Activated naive CD8-positive, alpha-beta T cell treated with anti-CD3 and anti-CD28 coated beads, Interleukin-2, amount 50 U/mL, for 16 hours (primary cell): Measurements from ENCODE around the gene ECI1.
"Not testable (repeated sequence)": the region's sequence is repeated elsewhere in the genome, so short reads cannot be mapped to it uniquely, and the experiment has no call there.

ENCODE experiments used
- DNase-seq: peaks from one replicate; pipeline ENCODE4 v3.0.0-alpha.2; 2020; ENCODE audit warnings: low read depth, low spot score

The ECI1 gene

DNA sequence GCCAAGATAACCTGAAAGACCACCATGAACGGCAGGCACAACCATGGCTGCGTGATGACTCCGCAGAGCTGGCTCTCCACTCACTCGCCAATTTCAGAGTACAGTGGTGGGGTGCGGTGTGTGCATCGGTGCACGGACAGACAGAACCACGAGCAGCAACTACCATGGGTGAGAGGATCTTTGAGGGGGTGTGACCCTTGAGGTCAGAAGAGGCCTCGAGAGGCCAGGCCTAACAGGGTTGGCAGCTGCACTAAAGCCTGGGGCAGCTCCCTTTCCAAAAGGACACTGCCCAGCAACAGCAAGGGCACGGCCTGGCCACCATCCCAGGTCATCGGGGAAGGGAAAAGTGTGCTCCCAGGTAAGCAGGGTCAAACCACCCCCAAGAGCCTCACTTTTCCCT is 1.9 kb upstream of the ECI1 start:
- DNase-seq: no peak

DNA sequence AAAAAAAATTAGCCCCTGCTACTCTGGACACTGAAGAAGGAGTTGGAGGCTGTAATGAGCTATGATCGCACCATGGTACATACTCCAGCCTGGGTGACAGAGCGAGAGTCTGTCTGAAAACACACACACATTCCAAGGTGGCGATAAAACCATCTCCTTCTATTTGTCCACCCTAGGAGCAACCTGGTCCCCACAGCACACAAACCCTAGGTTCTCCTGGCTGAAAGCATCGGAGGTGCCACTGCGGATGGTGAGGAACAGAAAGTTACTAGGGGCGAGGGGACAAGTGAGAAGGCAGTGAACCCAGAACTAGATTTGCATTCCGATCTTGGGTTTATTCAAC is 1.4 kb upstream of the ECI1 start:
- no peak for DNase-seq

DNA sequence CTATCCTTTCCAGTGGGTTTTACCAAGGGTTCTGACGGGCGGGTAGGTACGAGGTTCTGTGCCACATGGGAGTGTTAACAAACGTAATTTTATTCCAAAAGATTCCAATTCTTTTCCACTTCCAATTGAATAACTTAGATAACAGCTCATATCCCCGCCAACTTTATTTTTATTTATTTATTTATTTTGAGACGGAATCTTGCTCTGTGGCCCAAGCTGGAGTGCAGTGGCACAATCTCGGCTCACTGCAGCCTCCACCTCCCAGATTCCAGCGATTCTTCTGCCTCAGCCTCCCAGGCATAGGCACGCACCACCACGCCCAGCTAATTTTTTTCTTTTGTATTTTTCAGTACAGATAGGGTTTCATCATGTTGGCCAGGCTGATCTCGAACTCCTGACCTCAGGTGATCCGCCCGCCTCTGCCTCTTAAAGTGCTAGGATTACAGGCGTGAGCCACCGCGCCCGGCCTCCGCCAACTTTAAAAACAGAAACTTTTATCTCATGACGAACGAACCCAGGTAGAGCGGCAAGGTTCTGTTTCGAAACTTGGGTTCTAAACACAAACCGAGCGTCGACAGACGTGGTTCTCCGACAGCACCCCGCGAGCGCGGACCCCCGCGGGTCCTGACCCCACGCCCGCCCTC is 613 bp downstream of the ECI1 start:
- DNase-seq: no peak

DNA sequence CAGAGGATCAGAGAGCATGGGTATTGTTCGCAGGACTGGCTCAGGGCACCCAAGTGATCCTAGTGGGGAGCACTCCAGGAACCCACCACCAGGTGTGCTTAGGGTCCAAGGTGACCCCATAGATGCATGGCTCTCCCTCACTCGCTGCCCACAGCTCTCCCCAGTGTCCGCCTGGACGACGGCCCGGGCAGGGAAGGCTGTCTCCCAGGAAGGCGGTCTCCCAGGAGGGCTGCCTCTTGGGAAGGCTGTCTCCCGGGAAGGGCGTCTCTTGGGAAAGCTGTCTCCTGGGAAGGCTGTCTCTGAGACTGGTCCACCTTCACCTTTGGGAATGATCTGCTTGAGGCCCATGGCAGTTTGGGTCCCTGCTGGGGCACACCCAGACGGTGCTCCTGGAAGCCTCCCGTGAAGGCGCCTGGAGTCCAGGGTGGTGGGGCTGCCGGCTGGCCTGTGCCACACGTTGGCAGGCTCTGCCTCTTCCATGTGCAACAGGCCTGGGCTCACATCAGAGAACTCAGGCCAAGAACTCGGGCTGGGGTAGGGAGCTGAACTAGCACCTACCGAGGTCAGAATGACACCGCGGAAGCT is 5.0 kb downstream of the ECI1 start:
- no peak for DNase-seq

DNA sequence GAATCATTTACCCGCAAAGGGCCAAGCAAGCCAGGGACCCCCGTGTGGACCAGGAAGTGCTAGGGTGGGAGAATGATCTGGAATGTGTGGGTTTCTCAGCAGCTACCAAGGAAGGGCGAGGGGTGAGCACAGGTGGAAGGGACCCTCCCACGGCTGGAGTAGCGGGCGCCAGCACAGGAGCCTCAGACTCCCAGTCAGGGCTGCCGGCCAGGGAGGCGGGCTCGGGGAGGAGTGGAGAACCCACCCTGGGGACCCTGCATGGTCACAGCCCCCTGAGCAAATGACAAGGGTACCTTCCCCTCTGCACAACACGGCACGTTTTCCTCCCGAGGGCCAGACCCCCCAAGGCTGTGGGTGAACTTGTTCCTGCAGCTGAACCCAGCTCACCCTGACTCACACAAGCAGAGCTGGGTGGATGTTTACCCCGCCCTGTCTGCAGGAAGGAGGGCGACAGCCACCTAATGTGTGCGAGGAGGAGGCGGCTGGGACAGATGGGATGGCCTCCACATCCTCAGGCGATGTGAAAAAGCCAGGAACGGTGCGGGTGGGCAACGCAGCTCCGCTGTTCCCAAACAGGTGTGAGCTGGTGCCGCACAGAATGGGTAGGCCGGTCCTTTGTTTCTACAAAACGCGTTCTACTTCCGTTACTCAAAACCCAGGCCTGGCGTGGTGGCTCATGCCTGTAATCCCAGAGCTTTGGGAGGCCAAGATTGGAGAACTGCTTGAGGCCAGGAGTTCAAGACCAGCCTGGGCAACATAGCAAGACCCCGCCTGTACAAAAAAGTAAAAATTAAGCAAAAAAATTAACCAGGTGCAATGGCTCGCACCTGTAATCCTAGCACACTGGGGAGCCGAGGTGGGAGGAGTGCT is 6.2 kb downstream of the ECI1 start:
- no peak for DNase-seq

DNA sequence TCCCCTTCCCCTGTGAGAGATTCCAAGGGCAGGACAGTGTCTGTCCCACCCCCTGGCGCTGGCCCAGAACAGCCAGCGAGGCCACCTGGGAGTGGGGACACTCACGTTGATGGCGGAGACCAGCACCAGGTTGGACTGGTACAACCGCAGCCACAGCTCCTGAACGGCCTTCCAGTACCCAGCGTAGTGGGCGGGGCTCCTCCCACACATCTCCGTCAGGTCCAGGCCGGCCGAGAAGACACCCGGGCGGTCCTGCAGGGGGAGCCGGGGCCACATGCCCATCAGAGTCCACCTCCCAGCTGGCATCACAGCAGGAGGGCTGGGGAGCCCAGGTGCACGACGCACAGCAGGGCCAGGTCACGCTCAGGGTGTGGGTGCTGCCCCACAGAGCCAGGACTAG is 7.1 kb downstream of the ECI1 start:
- DNase-seq: no peak

DNA sequence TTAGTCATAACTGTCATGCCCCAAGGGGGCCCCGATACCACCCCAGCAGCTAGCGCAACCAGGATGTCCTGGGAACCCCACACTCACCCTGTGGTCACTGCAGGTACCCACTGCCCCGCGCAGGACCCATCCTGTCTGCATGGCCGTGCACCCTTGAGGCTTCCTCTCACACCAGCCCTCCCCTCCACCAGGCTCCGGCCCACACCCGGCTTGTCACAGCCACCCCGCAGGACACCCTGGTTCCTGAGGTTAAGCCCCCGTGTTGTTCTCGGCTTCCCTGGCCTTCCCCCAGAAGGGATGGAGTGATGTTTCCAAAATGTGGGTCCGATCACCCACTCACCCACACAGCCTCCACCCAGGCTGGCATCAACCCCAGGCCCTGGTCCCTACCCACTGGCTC is 7.6 kb downstream of the ECI1 start:
- DNase-seq: no peak

DNA sequence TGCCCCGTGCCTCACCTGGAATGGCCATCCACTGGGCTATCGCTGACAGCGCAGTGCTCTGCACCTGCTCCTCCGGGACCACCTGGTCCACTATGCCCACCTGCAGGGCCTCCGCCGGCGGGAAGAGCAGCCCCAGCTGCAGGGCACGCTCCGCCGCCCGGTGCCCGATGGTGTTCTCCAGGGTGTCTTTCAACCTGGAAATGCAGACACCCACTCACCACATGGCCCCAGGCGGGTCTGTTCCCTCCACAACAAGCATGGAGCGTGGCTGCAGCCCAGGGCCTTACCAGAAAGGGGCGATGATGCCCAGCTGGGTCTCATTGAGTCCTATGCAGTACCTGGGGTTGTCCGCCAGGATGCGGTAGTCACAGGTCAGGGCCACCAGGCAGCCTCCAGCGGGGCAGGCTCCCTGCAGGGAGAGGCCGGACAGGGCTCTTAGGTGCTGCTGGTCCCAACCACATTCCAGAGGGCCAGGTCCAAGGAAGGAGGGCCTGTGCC is 8.3 kb downstream of the ECI1 start:
- no peak for DNase-seq

DNA sequence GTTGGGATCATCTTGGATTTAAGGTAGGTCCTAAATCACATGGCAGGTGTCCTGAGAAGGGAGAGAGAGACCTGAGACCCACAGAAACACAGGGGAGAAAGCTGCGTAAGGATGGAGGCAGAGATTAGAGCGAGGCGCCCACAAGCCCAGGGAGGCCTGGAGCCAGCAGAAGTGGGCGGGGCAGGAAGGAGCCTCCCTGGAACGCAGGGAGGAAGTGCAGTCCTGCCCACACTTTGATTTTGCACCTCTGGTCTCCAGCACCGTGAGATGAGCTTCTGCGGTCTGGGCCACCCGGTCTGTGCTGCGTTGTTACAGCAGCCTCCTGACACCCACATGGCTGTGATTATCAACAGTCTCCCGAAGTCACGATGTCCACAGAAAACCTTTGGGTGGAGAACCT is 8.8 kb downstream of the ECI1 start:
- DNase-seq: no peak

DNA sequence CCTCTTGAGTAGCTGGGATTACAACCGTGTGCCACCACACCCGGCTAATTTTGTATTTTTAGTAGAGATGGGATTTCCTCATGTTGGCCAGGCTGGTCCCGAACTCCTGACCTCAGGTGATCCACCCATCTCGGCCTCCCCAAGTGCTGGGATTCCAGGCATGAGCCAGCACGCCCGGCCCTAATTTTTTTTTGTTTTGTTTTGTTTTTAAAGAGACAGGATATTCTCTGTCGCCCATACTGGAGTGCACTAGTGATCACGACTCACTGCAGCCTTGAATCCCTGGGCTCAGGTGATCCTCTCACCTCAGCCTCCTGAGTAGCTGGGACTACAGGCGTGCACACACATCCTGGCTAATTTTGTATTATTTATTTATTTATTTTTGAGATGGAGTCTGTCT is 11.1 kb downstream of the ECI1 start:
- not testable (repeated sequence) for DNase-seq

DNA sequence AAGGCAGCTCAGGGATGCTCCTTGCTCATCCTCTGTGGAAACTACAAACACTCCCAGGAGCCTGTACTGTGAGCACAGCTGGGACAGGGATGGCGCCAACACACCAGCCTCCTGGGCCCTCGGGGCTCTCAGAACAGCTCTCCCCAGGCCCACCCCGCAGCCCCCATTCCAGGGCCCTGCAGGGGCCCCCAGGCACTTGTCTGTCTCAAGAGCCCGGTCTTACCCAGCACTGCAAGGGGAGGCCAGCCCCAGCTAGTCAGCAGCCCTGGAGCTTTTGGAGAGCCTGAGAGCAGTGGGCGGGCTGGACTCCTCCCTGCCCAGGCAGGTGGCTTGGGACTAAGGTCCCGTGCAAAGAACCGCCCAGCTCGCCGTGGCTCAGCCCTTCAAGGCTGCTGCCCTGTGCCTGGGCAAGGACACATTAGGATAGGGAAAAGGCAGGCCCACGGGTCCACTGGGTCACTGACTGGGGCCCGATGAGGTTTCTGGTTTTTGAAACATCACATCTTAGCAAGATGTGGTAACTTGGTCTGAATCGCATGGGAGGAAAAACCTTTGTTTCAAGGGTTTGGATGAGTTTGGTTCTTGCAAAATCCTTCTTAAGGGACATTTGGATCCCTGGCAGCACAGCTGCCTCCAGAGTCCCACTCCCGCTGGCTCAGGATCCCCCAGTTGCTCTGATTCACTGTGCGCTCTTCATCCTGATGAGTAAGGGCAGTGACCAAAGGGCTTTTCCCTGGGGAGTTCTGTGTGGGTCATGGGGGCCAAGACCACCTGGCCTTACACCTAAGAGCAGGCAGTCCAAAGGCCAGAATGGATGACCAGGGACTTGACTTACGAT is 12.3 kb downstream of the ECI1 start:
- no peak for DNase-seq

DNA sequence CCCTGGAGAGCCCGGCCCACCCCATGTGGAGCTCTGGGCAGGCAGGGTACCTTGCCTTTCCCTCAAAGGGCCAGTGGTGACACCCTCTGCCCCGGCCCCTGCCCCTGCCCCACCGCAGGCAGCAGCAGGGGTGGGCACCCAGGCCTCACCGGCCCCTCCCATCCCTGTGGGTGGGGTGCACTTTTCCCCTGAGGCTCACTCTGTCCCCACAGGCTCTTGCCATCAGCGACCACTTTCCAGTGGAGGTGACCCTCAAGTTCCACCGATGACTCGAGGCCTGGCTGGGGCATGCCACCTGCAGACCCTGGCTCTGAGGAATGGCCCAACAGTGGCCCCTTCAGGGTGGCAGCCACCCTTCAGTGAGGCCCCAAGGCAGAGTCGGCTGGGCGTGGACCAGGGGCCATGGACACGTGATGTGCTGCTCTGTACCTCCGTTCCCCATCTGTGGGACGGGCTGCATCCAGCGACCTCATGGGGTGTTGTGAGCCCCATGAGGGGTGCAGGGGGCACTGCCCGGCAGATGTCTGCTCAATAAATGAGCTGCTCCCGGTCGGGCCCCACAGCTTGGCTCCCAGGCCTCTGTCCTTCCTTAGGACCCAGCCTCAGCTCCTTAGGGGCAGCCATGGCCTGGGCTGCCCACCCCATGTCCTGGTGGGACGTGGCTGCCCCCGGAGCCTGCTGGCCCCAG is 13.1 kb downstream of the ECI1 start:
- DNase-seq: no peak

DNA sequence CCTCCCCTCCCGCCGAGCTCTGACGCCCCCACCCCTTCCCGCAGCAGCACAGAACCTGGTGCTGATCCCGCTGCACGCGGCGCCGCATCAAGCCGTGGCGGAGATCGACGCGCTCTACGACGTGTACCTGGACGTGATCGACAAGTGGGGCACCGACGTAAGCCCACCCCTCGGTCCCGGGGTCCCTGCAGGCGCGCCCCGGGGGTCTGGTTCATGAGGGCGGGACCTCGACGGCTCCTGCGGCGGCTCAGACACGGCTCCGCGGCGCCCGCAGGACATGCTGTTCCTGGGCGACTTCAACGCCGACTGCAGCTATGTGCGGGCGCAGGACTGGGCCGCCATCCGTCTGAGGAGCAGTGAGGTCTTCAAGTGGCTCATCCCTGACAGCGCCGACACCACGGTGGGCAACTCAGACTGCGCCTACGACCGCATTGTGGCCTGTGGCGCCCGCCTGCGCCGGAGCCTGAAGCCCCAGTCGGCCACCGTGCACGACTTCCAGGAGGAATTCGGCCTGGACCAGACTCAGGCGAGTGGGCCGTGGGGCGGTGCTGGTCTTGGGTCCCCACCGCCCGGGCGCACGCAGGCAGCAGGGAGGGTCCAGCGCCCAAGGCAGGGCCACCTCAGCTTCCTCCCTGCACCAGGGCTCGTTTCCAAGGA is 13.8 kb downstream of the ECI1 start:
- DNase-seq: no peak

DNA sequence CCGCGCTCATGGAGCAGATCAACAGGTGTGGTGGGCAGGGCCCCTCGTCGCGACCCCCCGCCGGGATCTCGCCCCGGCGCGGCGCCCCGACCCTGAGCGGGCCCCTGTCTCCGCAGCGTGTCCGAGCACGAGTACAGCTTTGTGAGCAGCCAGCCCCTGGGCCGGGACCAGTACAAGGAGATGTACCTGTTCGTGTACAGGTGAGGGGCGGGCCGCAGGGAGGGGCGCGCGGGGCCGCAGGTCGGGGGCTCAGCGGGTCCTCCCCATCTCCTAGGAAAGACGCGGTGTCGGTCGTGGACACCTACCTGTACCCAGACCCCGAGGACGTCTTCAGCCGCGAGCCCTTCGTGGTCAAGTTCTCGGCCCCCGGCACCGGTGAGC is 14.3 kb downstream of the ECI1 start:
- no peak for DNase-seq

DNA sequence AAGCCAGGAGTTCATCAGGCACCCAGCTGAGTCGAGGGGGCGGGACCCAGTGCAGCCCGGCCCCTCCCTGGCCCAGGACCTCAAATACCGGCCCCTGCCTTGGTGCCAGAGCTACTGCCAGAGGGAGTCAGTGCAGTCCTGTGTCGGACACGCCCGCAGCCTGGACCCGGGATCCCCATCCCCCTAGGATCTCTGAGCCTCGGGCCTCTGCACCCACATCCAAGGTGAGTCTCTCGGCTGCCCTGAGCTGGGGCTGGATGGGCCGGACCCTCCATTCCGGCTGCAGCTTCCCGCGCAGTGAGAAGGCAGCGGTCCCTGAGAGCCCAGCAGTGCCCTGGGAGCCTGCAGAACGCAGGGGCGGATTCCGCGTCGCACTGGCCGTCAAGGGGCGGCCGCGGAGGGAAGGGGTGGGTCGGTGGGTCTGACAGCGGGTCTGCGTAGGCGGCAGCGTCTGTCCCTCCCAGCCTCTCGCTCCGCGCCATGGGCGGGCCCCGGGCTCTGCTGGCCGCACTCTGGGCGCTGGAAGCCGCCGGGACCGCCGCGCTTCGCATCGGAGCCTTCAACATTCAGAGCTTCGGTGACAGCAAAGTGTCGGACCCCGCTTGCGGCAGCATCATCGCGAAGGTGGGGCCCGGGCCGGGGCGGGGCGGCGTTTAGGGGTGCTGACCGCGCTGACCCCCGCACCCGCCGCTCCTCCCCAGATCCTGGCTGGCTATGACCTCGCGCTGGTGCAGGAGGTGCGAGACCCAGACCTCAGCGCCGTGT is 14.9 kb downstream of the ECI1 start, which contains the start of gene DNASE1L2:
DNASE1L2 (plus strand) TSS at position 108 of the 765 bp plus-strand sequence; CDS start at position 481, 373 bp downstream.
- no peak for DNase-seq

DNA sequence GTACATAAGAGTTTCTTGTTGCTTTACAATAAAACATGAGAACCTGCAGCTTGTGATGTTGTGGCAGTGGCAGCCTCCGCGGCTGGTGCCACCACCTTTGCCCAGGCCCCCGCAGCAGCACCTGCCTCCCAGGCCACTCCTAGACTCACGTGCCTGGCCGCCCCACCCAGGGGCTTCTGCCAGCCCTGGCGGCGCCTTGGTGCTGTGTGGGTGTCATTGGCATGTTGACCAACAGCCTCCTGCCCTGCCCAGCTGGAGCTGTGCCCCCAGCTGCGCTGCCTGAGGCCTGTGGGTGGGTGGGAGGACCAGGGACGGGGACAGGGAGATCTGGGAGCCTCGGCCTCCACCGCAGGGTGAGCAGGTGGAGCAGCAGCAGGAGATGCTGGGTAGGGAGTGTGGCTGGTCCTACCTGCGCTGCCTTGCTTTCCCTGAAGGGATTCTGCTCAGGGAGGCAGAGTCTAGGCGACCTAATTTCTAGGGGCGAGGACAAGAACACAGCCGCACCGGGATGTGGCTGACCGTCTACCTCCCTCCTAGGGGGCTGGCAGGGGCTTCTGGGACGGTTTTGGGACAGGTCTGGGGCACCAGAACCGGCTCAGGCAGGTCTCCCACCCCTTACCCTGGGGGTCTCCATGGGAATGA is 15.6 kb downstream of the ECI1 start:
- no peak for DNase-seq

DNA sequence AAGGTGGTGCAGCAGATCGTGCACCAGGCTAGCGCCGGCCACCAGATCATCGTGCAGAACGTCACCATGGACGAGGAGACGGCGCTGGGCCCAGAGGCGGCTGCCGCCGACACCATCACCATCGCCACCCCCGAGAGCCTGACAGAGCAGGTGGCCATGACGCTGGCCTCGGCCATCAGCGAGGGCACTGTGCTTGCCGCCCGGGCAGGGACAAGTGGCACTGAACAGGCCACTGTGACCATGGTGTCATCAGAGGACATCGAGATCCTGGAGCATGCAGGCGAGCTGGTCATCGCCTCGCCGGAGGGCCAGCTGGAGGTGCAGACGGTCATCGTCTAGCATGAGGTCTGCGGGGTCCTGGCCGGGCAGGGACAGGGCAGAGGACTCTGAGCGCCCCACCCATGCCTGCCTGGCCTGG is 16.1 kb downstream of the ECI1 start:
- no peak for DNase-seq

DNA sequence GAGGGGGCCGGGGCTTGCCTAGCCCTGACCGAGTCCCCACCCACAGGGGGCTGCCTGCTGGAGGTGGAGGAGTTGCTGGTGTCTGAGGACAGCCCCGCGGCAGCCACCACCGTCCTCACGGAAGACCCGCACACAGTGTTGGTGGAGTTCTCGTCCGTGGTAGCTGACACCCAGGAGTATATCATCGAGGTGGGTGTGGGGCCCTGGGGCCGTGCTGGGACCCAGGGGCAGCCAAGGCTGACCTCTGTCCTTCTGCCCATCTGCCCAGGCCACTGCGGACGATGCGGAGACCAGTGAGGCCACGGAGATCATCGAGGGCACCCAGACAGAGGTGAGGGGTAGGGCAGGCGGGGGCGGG is 16.6 kb downstream of the ECI1 start:
- DNase-seq: no peak
